HepG2 (cell line): ENCODE measurements around the gene RPP14.

Experiments
- BCLAF1 ChIP-seq: fragments of 450-650 bp; IDR thresholded peaks from 2 replicates; pipeline ENCODE4 v1.6.1; 2017; ENCODE audit warnings: mild to moderate bottlenecking
- ETV6 ChIP-seq: sonication (generic); formaldehyde crosslinking; conservative IDR thresholded peaks from 2 replicates; pipeline ENCODE4 v1.4.0; 2020; ENCODE audit warnings: missing genetic modification reagents
- EZH2 ChIP-seq: conservative IDR thresholded peaks from 2 replicates; pipeline ENCODE4 v1.6.1; 2012; ENCODE audit warnings: mild to moderate bottlenecking, low read depth, low read length, moderate library complexity
- HDAC2 ChIP-seq: sonication (generic); formaldehyde crosslinking; IDR thresholded peaks from 2 replicates; pipeline ENCODE4 v1.4.0; 2020; ENCODE audit warnings: missing genetic modification reagents
- KDM5B ChIP-seq: sonication (generic); formaldehyde crosslinking; IDR thresholded peaks from 2 replicates; pipeline ENCODE4 v1.4.0; 2020; ENCODE audit warnings: missing genetic modification reagents, mild to moderate bottlenecking, borderline replicate concordance
- MTA1 ChIP-seq: sonication (generic); formaldehyde crosslinking; IDR thresholded peaks from 2 replicates; pipeline ENCODE4 v1.4.0; 2020; ENCODE audit warnings: missing genetic modification reagents, mild to moderate bottlenecking, borderline replicate concordance
- PBX3 ChIP-seq: sonication (generic); formaldehyde crosslinking; IDR thresholded peaks from 2 replicates; pipeline ENCODE4 v1.8.1; 2023; ENCODE audit warnings: missing genetic modification reagents, inconsistent platforms, borderline replicate concordance
- TAF1 ChIP-seq: sonication (generic); formaldehyde crosslinking; IDR thresholded peaks from 2 replicates; pipeline ENCODE4 v1.4.0; 2020; ENCODE audit warnings: missing genetic modification reagents
- ZFP91 ChIP-seq: sonication (generic); formaldehyde crosslinking; IDR thresholded peaks from 2 replicates; pipeline ENCODE4 v1.9.0; 2022; ENCODE audit warnings: missing genetic modification reagents, mild to moderate bottlenecking, borderline replicate concordance
- ZKSCAN1 ChIP-seq: fragments of 150-350 bp; IDR thresholded peaks from 2 replicates; pipeline ENCODE4 v1.6.1; 2014; ENCODE audit warnings: low read length
- TF ChIP-seq, protein P1 (sequence below): sonication (generic); formaldehyde crosslinking; IDR thresholded peaks from 2 replicates; pipeline ENCODE4 v1.5.0; 2020; ENCODE audit warnings: mild to moderate bottlenecking, missing genetic modification reagents, moderate library complexity
- TF ChIP-seq, protein P2 (sequence below): sonication (generic); formaldehyde crosslinking; IDR thresholded peaks from 2 replicates; pipeline ENCODE4 v1.4.0; 2020; ENCODE audit warnings: mild to moderate bottlenecking, missing genetic modification reagents
- TF ChIP-seq, protein P3 (sequence below): sonication (generic); formaldehyde crosslinking; IDR thresholded peaks from 2 replicates; pipeline ENCODE4 v1.5.0; 2020; ENCODE audit warnings: mild to moderate bottlenecking, missing genetic modification reagents

GRCh38 chr3:58359621-58360020 is 53.6 kb downstream of the RPP14 start:
- TF ChIP-seq ETV6 (CRISPR knock-in tag) (no peak), HDAC2 (no peak), ZFP91 (CRISPR knock-in tag) (no peak), TAF1 (CRISPR knock-in tag) (no peak), EZH2 (no peak), MTA1 (CRISPR knock-in tag) (no peak), PBX3 (no peak), ZKSCAN1 (no peak), BCLAF1 (no peak), KDM5B (CRISPR knock-in tag) (no peak)
- TF ChIP-seq, protein P1, sequence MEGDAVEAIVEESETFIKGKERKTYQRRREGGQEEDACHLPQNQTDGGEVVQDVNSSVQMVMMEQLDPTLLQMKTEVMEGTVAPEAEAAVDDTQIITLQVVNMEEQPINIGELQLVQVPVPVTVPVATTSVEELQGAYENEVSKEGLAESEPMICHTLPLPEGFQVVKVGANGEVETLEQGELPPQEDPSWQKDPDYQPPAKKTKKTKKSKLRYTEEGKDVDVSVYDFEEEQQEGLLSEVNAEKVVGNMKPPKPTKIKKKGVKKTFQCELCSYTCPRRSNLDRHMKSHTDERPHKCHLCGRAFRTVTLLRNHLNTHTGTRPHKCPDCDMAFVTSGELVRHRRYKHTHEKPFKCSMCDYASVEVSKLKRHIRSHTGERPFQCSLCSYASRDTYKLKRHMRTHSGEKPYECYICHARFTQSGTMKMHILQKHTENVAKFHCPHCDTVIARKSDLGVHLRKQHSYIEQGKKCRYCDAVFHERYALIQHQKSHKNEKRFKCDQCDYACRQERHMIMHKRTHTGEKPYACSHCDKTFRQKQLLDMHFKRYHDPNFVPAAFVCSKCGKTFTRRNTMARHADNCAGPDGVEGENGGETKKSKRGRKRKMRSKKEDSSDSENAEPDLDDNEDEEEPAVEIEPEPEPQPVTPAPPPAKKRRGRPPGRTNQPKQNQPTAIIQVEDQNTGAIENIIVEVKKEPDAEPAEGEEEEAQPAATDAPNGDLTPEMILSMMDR (CRISPR knock-in tag) = no peak
- TF ChIP-seq, protein P2, sequence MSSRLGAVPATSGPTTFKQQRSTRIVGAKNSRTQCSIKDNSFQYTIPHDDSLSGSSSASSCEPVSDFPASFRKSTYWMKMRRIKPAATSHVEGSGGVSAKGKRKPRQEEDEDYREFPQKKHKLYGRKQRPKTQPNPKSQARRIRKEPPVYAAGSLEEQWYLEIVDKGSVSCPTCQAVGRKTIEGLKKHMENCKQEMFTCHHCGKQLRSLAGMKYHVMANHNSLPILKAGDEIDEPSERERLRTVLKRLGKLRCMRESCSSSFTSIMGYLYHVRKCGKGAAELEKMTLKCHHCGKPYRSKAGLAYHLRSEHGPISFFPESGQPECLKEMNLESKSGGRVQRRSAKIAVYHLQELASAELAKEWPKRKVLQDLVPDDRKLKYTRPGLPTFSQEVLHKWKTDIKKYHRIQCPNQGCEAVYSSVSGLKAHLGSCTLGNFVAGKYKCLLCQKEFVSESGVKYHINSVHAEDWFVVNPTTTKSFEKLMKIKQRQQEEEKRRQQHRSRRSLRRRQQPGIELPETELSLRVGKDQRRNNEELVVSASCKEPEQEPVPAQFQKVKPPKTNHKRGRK = no peak
- TF ChIP-seq, protein P3, sequence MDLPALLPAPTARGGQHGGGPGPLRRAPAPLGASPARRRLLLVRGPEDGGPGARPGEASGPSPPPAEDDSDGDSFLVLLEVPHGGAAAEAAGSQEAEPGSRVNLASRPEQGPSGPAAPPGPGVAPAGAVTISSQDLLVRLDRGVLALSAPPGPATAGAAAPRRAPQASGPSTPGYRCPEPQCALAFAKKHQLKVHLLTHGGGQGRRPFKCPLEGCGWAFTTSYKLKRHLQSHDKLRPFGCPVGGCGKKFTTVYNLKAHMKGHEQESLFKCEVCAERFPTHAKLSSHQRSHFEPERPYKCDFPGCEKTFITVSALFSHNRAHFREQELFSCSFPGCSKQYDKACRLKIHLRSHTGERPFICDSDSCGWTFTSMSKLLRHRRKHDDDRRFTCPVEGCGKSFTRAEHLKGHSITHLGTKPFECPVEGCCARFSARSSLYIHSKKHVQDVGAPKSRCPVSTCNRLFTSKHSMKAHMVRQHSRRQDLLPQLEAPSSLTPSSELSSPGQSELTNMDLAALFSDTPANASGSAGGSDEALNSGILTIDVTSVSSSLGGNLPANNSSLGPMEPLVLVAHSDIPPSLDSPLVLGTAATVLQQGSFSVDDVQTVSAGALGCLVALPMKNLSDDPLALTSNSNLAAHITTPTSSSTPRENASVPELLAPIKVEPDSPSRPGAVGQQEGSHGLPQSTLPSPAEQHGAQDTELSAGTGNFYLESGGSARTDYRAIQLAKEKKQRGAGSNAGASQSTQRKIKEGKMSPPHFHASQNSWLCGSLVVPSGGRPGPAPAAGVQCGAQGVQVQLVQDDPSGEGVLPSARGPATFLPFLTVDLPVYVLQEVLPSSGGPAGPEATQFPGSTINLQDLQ (CRISPR knock-in tag) = no peak
